Measurements from ENCODE around the gene RBM18.
A peak's percentile ranks its signal among the peaks of the same experiment; 100 is the strongest.

The RBM18 gene

GRCh38 chr9:122264360-122265148 lies at the start of gene RBM18, which contains the start of gene MRRF:
TSS of gene RBM18 (minus strand) at chr9:122264840. CDS start at chr9:122261492, 3,348 bp downstream.
TSS of gene MRRF (plus strand) at chr9:122264882. CDS start at chr9:122270892, 6,010 bp downstream.
- peaks cover 49 to 58% (median 53%) of the 10 kb centered on the region in 10 experiments for H3K4me1 ChIP-seq
- TF ChIP-seq Cebpa-rat (IDR thresholded peaks at IDR 0.05): no peak
- H3K27me3 ChIP-seq: no peaks in the 10 kb centered on the region
- peak within 1 kb of the TSS; percentile 74 to 94 (median 90) for H3K9ac ChIP-seq
- H4K20me1 ChIP-seq: peaks cover 0 to 41% (median 18%) of the 10 kb centered on the region in 11 experiments; a peak in 14 of 22 replicates
- H3K4me3 ChIP-seq: peak within 1 kb of the TSS; percentile 80 to 92 (median 82)
- H3K9me3 ChIP-seq (replicated peaks in 1 of 11): no peaks in the 10 kb centered on the region
- H3K27ac ChIP-seq: peak within 1 kb of the TSS; percentile 80 to 97 (median 91)
- peak within 1 kb of the TSS; percentile 83 to 98 (median 91) for H3K4me2 ChIP-seq
- peaks cover 23 to 35% (median 32%) of the 10 kb centered on the region in 11 experiments for H3K36me3 ChIP-seq

GRCh38 chr9:122314165-122314564 lies 49.5 kb upstream of the RBM18 start:
- Histone ChIP-seq H3K4me3 (no peak overlapping the region), H3K27me3 (no peaks in the 10 kb centered on the region), H3K36me3 (peaks cover 65 to 95% (median 80%) of the 10 kb centered on the region in 11 experiments), H4K20me1 (peaks cover 0 to 32% (median 6%) of the 10 kb centered on the region in 11 experiments; a peak in 10 of 22 replicates), H3K4me1 (no peaks in the 10 kb centered on the region), H3K27ac (no peak overlapping the region), H3K9ac (no peak overlapping the region), H3K9me3 (replicated peaks in 1 of 11) (no peaks in the 10 kb centered on the region), H3K4me2 (no peak overlapping the region)
- TF ChIP-seq Cebpa-rat (IDR thresholded peaks at IDR 0.05): no peak

GRCh38 chr9:122309861-122310260 lies 45.2 kb upstream of the RBM18 start:
- H4K20me1 ChIP-seq: peaks cover 0 to 24% (median 6%) of the 10 kb centered on the region in 11 experiments; a peak in 11 of 22 replicates
- no peaks in the 10 kb centered on the region for H3K27me3 ChIP-seq
- TF ChIP-seq Cebpa-rat (IDR thresholded peaks at IDR 0.05): no peak
- H3K4me2 ChIP-seq: no peak overlapping the region
- no peak overlapping the region for H3K27ac ChIP-seq
- no peaks in the 10 kb centered on the region for H3K4me1 ChIP-seq
- H3K4me3 ChIP-seq: no peak overlapping the region
- no peaks in the 10 kb centered on the region for H3K9me3 ChIP-seq (replicated peaks in 1 of 11)
- no peak overlapping the region for H3K9ac ChIP-seq
- peaks cover 86 to 98% (median 94%) of the 10 kb centered on the region in 11 experiments for H3K36me3 ChIP-seq

GRCh38 chr9:122307925-122308324 lies 43.3 kb upstream of the RBM18 start:
- H3K36me3 ChIP-seq: peaks cover 81 to 96% (median 93%) of the 10 kb centered on the region in 11 experiments
- H3K27me3 ChIP-seq: no peaks in the 10 kb centered on the region
- H3K27ac ChIP-seq: no peak overlapping the region
- H3K9me3 ChIP-seq (replicated peaks in 1 of 11): no peaks in the 10 kb centered on the region
- H3K9ac ChIP-seq: no peak overlapping the region
- no peaks in the 10 kb centered on the region for H3K4me1 ChIP-seq
- TF ChIP-seq Cebpa-rat (IDR thresholded peaks at IDR 0.05): no peak
- no peak overlapping the region for H3K4me3 ChIP-seq
- H4K20me1 ChIP-seq: peaks cover 0 to 30% (median 12%) of the 10 kb centered on the region in 11 experiments; a peak in 11 of 22 replicates
- H3K4me2 ChIP-seq: no peak overlapping the region

GRCh38 chr9:122307061-122307460 lies 42.4 kb upstream of the RBM18 start:
- Histone ChIP-seq H3K4me1 (no peaks in the 10 kb centered on the region), H3K27me3 (no peaks in the 10 kb centered on the region), H3K9ac (no peak overlapping the region), H3K4me2 (no peak overlapping the region), H3K36me3 (peaks cover 81 to 96% (median 93%) of the 10 kb centered on the region in 11 experiments), H3K4me3 (no peak overlapping the region), H4K20me1 (peaks cover 0 to 36% (median 12%) of the 10 kb centered on the region in 11 experiments; a peak in 13 of 22 replicates), H3K9me3 (replicated peaks in 1 of 11) (no peaks in the 10 kb centered on the region), H3K27ac (no peak overlapping the region)
- TF ChIP-seq Cebpa-rat (IDR thresholded peaks at IDR 0.05): no peak

GRCh38 chr9:122302237-122303093 lies 37.8 kb upstream of the RBM18 start:
- no peak overlapping the region for H3K4me3 ChIP-seq
- no peaks in the 10 kb centered on the region for H3K27me3 ChIP-seq
- peaks cover 0 to 5% (median 1%) of the 10 kb centered on the region in 10 experiments; a peak in 9 of 20 replicates for H3K4me1 ChIP-seq
- no peak overlapping the region for H3K4me2 ChIP-seq
- peaks cover 78 to 98% (median 94%) of the 10 kb centered on the region in 11 experiments for H3K36me3 ChIP-seq
- no peak overlapping the region for H3K9ac ChIP-seq
- H3K9me3 ChIP-seq (replicated peaks in 1 of 11): no peaks in the 10 kb centered on the region
- H3K27ac ChIP-seq: no peak overlapping the region
- TF ChIP-seq Cebpa-rat (IDR thresholded peaks at IDR 0.05): no peak
- peaks cover 0 to 53% (median 22%) of the 10 kb centered on the region in 11 experiments; a peak in 12 of 22 replicates for H4K20me1 ChIP-seq

GRCh38 chr9:122297512-122297911 lies 32.9 kb upstream of the RBM18 start:
- no peaks in the 10 kb centered on the region for H3K9me3 ChIP-seq (replicated peaks in 1 of 11)
- no peaks in the 10 kb centered on the region for H3K27me3 ChIP-seq
- H3K36me3 ChIP-seq: peaks cover 77 to 100% (median 94%) of the 10 kb centered on the region in 11 experiments
- peaks cover 0 to 11% (median 2%) of the 10 kb centered on the region in 10 experiments; a peak in 9 of 20 replicates for H3K4me1 ChIP-seq
- no peak for TF ChIP-seq Cebpa-rat (IDR thresholded peaks at IDR 0.05)
- no peak overlapping the region for H3K9ac ChIP-seq
- H3K4me2 ChIP-seq: peak overlapping the region in 3 of 11 experiments; percentile 22 to 49 (median 37); a peak in 6 of 22 replicates
- no peak overlapping the region for H3K27ac ChIP-seq
- no peak overlapping the region for H3K4me3 ChIP-seq
- H4K20me1 ChIP-seq: peaks cover 0 to 50% (median 17%) of the 10 kb centered on the region in 11 experiments; a peak in 12 of 22 replicates

GRCh38 chr9:122294531-122294930 lies 29.9 kb upstream of the RBM18 start:
- no peak overlapping the region for H3K4me3 ChIP-seq
- no peak overlapping the region for H3K27ac ChIP-seq
- peaks cover 26 to 32% (median 28%) of the 10 kb centered on the region in 10 experiments for H3K4me1 ChIP-seq
- no peaks in the 10 kb centered on the region for H3K27me3 ChIP-seq
- H4K20me1 ChIP-seq: peaks cover 4 to 38% (median 16%) of the 10 kb centered on the region in 11 experiments; a peak in 13 of 22 replicates
- no peak overlapping the region for H3K9ac ChIP-seq
- peaks cover 64 to 99% (median 81%) of the 10 kb centered on the region in 11 experiments for H3K36me3 ChIP-seq
- no peak overlapping the region for H3K4me2 ChIP-seq
- no peaks in the 10 kb centered on the region for H3K9me3 ChIP-seq (replicated peaks in 1 of 11)
- no peak for TF ChIP-seq Cebpa-rat (IDR thresholded peaks at IDR 0.05)
